K562 (cell line): ENCODE data around the gene NAB1. TPM values are rescaled to one million over a fixed set of nuclear protein-coding genes. Genes with fewer than 3 reads are reported as not detected.
A peak's percentile ranks its signal among the peaks of the same experiment; 100 is the strongest.

Experiments used
- ATAC-seq: fragments of 200-7000 bp; cut with Tn5 transposase; 3 replicates; pipeline ENCODE4 v1.9.1; 2020; ENCODE audit warnings: moderate library complexity
- BruUV-seq: library from RNA; stranded (reverse); fragments of 400-500 nt; replicated peaks from 2 replicates; lab custom pipeline; 2021; lab: Mats Ljungman, UMichigan
- CTCF ChIA-PET: fragments of 300-600 bp; formaldehyde crosslinking; extraction: SDS; loops from one replicate; lab custom pipeline; 2021; ENCODE audit warnings: low intra/inter-chr PET ratio; lab: Yijun Ruan, JAX
- POLR2A ChIA-PET: fragments of 300-600, 350-650 bp; sonication (Branson Sonifier 250); formaldehyde crosslinking; extraction: SDS; loops from one replicate; lab custom pipeline; 2021; ENCODE audit warnings: antibody characterized with exemption, inconsistent platforms; lab: Yijun Ruan, JAX
- DNase-seq, 4 experiments: peaks; one replicate each; pipeline versions ENCODE4 v3.0.0 to v3.0.0-alpha.2; 2011 to 2018; ENCODE audit warnings: low spot score in 3 of 4, mixed read lengths in 3 of 4; ENCODE audit errors: extremely low read depth in 1 of 4
- FAIRE-seq: peaks from 2 replicates; lab custom pipeline; 2011; peaks lifted over from hg19 to GRCh38; lab: Jason Lieb, UNC
- H2AFZ ChIP-seq: 2 replicates; pipeline ENCODE4 v1.6.0; 2011; ENCODE audit warnings: low read depth, low read length, control low read depth, inconsistent platforms
- H3K27ac ChIP-seq: fragments of 200-600 bp; 3 replicates; pipeline ENCODE4 v1.8.0; 2011; ENCODE audit warnings: low read depth, mild to moderate bottlenecking, control low read depth, inconsistent platforms, low read length, moderate library complexity, mixed read lengths; ENCODE audit errors: extremely low read depth
- H3K27me3 ChIP-seq, 2 experiments: fragments of 300-600 bp in 1 of 2; 2 replicates in 1 of 2; 3 replicates in 1 of 2; pipeline versions ENCODE4 v1.6.0 to v1.8.0; 2011; ENCODE audit warnings: inconsistent platforms in 2 of 2, low read length in 2 of 2, mild to moderate bottlenecking in 1 of 2, mixed read lengths in 1 of 2, moderate library complexity in 1 of 2; ENCODE audit not compliant: control insufficient read depth in 2 of 2, insufficient read depth in 2 of 2
- H3K36me3 ChIP-seq: fragments of 300-600 bp; 3 replicates; pipeline ENCODE4 v1.8.0; 2011; ENCODE audit warnings: mild to moderate bottlenecking, low read length, inconsistent platforms; ENCODE audit not compliant: control insufficient read depth, insufficient read depth
- H3K4me1 ChIP-seq, 2 experiments: fragments of 200-600 bp in 1 of 2; replicated peaks in 1 of 2; 2 replicates in 1 of 2; 3 replicates in 1 of 2; pipeline versions ENCODE4 v1.5.1 to v1.8.0; 2011; ENCODE audit warnings: inconsistent platforms in 2 of 2, low read length in 2 of 2, mild to moderate bottlenecking in 1 of 2, mixed read lengths in 1 of 2, moderate library complexity in 1 of 2; ENCODE audit not compliant: control insufficient read depth in 2 of 2, insufficient read depth in 2 of 2
- H3K4me2 ChIP-seq: 2 replicates; pipeline ENCODE4 v1.6.1; 2011; ENCODE audit warnings: low read length, control low read depth, inconsistent platforms, mixed read lengths; ENCODE audit not compliant: insufficient read depth
- H3K4me3 ChIP-seq: fragments of 200-600 bp; sonication (generic), shearing (Covaris generic); 2 replicates; pipeline ENCODE4 v1.5.1; 2016; ENCODE audit warnings: control low read depth, inconsistent platforms
- H3K79me2 ChIP-seq: fragments of 200-600 bp; 3 replicates; pipeline ENCODE4 v1.8.0; 2011; ENCODE audit warnings: low read length, inconsistent platforms; ENCODE audit not compliant: control insufficient read depth, insufficient read depth
- H3K9ac ChIP-seq, 2 experiments: 2 replicates each; pipeline versions ENCODE4 v1.6.0 to v1.6.1; 2011; ENCODE audit warnings: low read depth in 2 of 2, low read length in 2 of 2, control low read depth in 1 of 2, inconsistent platforms in 1 of 2, mild to moderate bottlenecking in 1 of 2, mixed read lengths in 1 of 2; ENCODE audit not compliant: insufficient read depth in 1 of 2
- H3K9me1 ChIP-seq: one replicate; pipeline ENCODE4 v1.6.0; 2011; ENCODE audit warnings: inconsistent platforms, mild to moderate bottlenecking, low read length, moderate library complexity; ENCODE audit not compliant: control insufficient read depth, insufficient read depth
- H3K9me3 ChIP-seq: replicated peaks from 2 replicates; pipeline ENCODE4 v1.5.1; 2011; ENCODE audit warnings: low read depth, low read length, inconsistent platforms; ENCODE audit not compliant: control insufficient read depth, insufficient read depth
- H4K20me1 ChIP-seq: replicated peaks from 2 replicates; pipeline ENCODE4 v1.6.1; 2011; ENCODE audit warnings: low read length, inconsistent platforms, mixed read lengths; ENCODE audit not compliant: control insufficient read depth, insufficient read depth
- CREB3L1 ChIP-seq: fragments of 450-650 bp; IDR thresholded peaks from 2 replicates; pipeline ENCODE4 v1.6.1; 2014; ENCODE audit warnings: low read depth, mild to moderate bottlenecking, moderate library complexity, borderline replicate concordance
- FOXP1 ChIP-seq: sonication (generic); formaldehyde crosslinking; IDR thresholded peaks from 2 replicates; pipeline ENCODE4 v1.8.0; 2022; ENCODE audit warnings: mild to moderate bottlenecking, missing genetic modification reagents
- FOXP4 ChIP-seq: sonication (generic); formaldehyde crosslinking; IDR thresholded peaks from 2 replicates; pipeline ENCODE4 v1.8.0; 2022; ENCODE audit warnings: mild to moderate bottlenecking, missing genetic modification reagents, borderline replicate concordance
- GMEB1 ChIP-seq: fragments of 250-450 bp; sonication (Bioruptor Pico); IDR thresholded peaks from 2 replicates; pipeline ENCODE4 v1.4.0; 2020; ENCODE audit warnings: mild to moderate bottlenecking
- HNRNPLL ChIP-seq: fragments of 200-400 bp; formaldehyde crosslinking; IDR thresholded peaks from 2 replicates; pipeline ENCODE4 v1.6.1; 2017; ENCODE audit warnings: low read length, low read depth, mild to moderate bottlenecking; ENCODE audit not compliant: poor library complexity, severe bottlenecking
- HSF4 ChIP-seq: fragments of 250-450 bp; sonication (Bioruptor Pico); IDR thresholded peaks from 2 replicates; pipeline ENCODE4 v2.1.2; 2022; ENCODE audit warnings: mild to moderate bottlenecking, moderate library complexity, borderline replicate concordance
- JUN ChIP-seq, 2 experiments: sonication (generic) in 1 of 2; formaldehyde crosslinking in 1 of 2; IDR thresholded peaks; 2 replicates each; pipeline versions ENCODE4 v1.6.1 to v1.8.0; 2012 to 2022; ENCODE audit warnings: borderline replicate concordance in 2 of 2, mild to moderate bottlenecking in 2 of 2, improper control_type of control experiment in 1 of 2, low read depth in 1 of 2, low read length in 1 of 2, missing genetic modification reagents in 1 of 2
- JUND ChIP-seq, 2 experiments: IDR thresholded peaks; 2 replicates in 1 of 2; 3 replicates in 1 of 2; pipeline ENCODE4 v1.6.1; 2011; ENCODE audit warnings: borderline replicate concordance in 2 of 2, low read depth in 2 of 2, low read length in 2 of 2, improper control_type of control experiment in 1 of 2, missing biosample characterization in 1 of 2, missing genetic modification characterization in 1 of 2, missing genetic modification reagents in 1 of 2
- NFIC ChIP-seq: fragments of 450-650 bp; IDR thresholded peaks from 2 replicates; pipeline ENCODE4 v1.6.1; 2017; ENCODE audit warnings: mild to moderate bottlenecking, inconsistent platforms
- SRSF1 ChIP-seq: fragments of 200-400 bp; formaldehyde crosslinking; IDR thresholded peaks from 2 replicates; pipeline ENCODE4 v1.6.1; 2017; ENCODE audit warnings: mild to moderate bottlenecking, low read depth, low read length, moderate library complexity
- ZNF146 ChIP-seq: IDR thresholded peaks from one replicate; pipeline ENCODE4 v1.6.1; 2018; ENCODE audit warnings: missing compliant biosample characterization; ENCODE audit not compliant: unreplicated experiment
- ZNF24 ChIP-seq: fragments of 450-650 bp; IDR thresholded peaks from 2 replicates; pipeline ENCODE4 v1.6.1; 2016
- WGBS: fragments of 100-300 bp; shearing (Covaris generic); methylation state at CpG from one replicate; pipeline ENCODE4 v1.1.6; 2016; ENCODE audit warnings: low coverage, mixed read lengths; ENCODE audit not compliant: insufficient coverage; ENCODE audit errors: missing lambda C conversion rate; 5-methylcytosine and 5-hydroxymethylcytosine counted together
- in situ Hi-C: fragments of 300-500 bp; cut with MboI; formaldehyde crosslinking; loops from 4 replicates; pipeline ENCODE4 v1.15.0; 2018; ENCODE audit warnings: inconsistent platforms, mixed read lengths
- intact Hi-C: fragments of 100-400 bp; cut with micrococcal nuclease; formaldehyde crosslinking; loops from 2 replicates; pipeline ENCODE4 v1.14.2; 2022
- polyA plus RNA-seq, 8 experiments: library from polyadenylated mRNA; depleted of rRNA in 4 of 8; stranded (reverse) in 5 of 8; unstranded in 3 of 8; fragments of >200 nt; fragmentation: Nextera tagmentation in 2 of 8; fragmentation: Illumina TruSeq in 1 of 8; extraction: Ambion mirVana in 2 of 8; extraction: Trizol in 1 of 8; gene quantifications; 2 replicates each; pipeline versions ENCODE4 v1.2.1 to v1.2.3, GENCODE V29; 2011 to 2014; ENCODE audit warnings: inconsistent platforms in 1 of 8, missing spikeins in 1 of 8
- total RNA-seq, 7 experiments: library from RNA; depleted of rRNA in 6 of 7; stranded (reverse); fragments of >200 nt in 6 of 7; fragmentation: Illumina TruSeq in 2 of 7; extraction: Trizol in 2 of 7; gene quantifications; 2 replicates each; pipeline versions ENCODE4 v1.2.1 to v1.2.3, GENCODE V29; 2011 to 2021; ENCODE audit warnings: low replicate concordance in 1 of 7

The NAB1 gene
- total and polyA plus RNA-seq, 9 of the 15 experiments (the other 6 are each of a cell fraction or from before 2014, with no cell fraction given) = 3.1 to 23.0 (median 16.3) TPM

- TF ChIP-seq JUN (IDR thresholded peaks at IDR 0.05; ENCODE audit: borderline replicate concordance, low read depth, low read length) = peak; percentile 63; the same call in 1 of the 2 replicates
- TF ChIP-seq JUN (CRISPR knock-in tag; IDR thresholded peaks at IDR 0.05; ENCODE audit: borderline replicate concordance) = no peak
- no peak for TF ChIP-seq FOXP4 (CRISPR knock-in tag)
- TF ChIP-seq ZNF24 = peak; percentile 67
- TF ChIP-seq JUND (IDR thresholded peaks at IDR 0.05; ENCODE audit: borderline replicate concordance, low read depth, low read length) = peak; percentile 78
- TF ChIP-seq JUND (tag; IDR thresholded peaks at IDR 0.05; ENCODE audit: borderline replicate concordance, low read depth, low read length) = peak; percentile 37; the same call in 2 of the 3 replicates
Observed at GRCh38 chr2:190718652-190719526, 70.0 kb downstream of the NAB1 start (continued).

GRCh38 chr2:190720276-190720675 is 71.4 kb downstream of the NAB1 start:
- CTCF ChIA-PET = no interaction called here
- TF ChIP-seq GMEB1 (CRISPR knock-in tag) = no peak
- no peak for TF ChIP-seq NFIC
- no peak for TF ChIP-seq HNRNPLL
- TF ChIP-seq FOXP1 (CRISPR knock-in tag) = no peak
- TF ChIP-seq ZNF146 (CRISPR knock-in tag) = no peak
- TF ChIP-seq CREB3L1 = no peak
- no peak for TF ChIP-seq HSF4 (CRISPR knock-in tag)
- TF ChIP-seq SRSF1 = no peak

More at GRCh38 chr2:190720276-190720675, 71.4 kb downstream of the NAB1 start:
- Histone ChIP-seq H3K27me3 (no peaks in the 10 kb centered on the region), H3K9me1 (no peaks in the 10 kb centered on the region), H3K9ac (no peak overlapping the region), H3K4me2 (no peak overlapping the region), H3K4me1 (no peaks in the 10 kb centered on the region; a peak in 3 of 5 replicates), H3K36me3 (no peaks in the 10 kb centered on the region), H3K79me2 (no peaks in the 10 kb centered on the region), H2AFZ (no peak overlapping the region), H4K20me1 (no peaks in the 10 kb centered on the region), H3K9me3 (no peaks in the 10 kb centered on the region), H3K4me3 (no peak overlapping the region), H3K27ac (no peak overlapping the region)
- in situ Hi-C loops (no loop called here), intact Hi-C loops (no loop called here)
- POLR2A ChIA-PET = interaction anchor here (0.7 kb wide), 1 partner anchor 8 kb away, joined by 3 read pairs; no protein-coding TSS in a partner anchor
- WGBS = 28% methylated on average over 2 of the region's 6 CpGs
- no peak for FAIRE-seq
- BruUV-seq = no TSS peak
- no peak for DNase-seq
- no peak for ATAC-seq
